ENCODE measurements around the gene RMDN3. TPM values are rescaled to one million over a fixed set of nuclear protein-coding genes. Genes with fewer than 3 reads are reported as not detected.
A peak's percentile ranks its signal among the peaks of the same experiment; 100 is the strongest.

Gene RMDN3
- total and polyA plus RNA-seq, 9 of the 15 experiments (the other 6 are each of a cell fraction or from before 2014, with no cell fraction given) = 8.1 to 38.2 (median 25.9) TPM

GRCh38 chr15:40787991-40788390 lies 32.9 kb upstream of the RMDN3 start:
- in situ Hi-C loops (cut with MboI) (no loop called here), intact Hi-C loops (cut with micrococcal nuclease) (loop anchor here (5.0 to 10.0 kb wide), 2 partner anchors 69 to 273 kb away; no protein-coding TSS in a partner anchor)
- no TSS peak for BruUV-seq (replicated peaks)
- no peak overlapping the region for H3K4me3 ChIP-seq
- ChIA-PET CTCF (ENCODE audit: low intra/inter-chr PET ratio) (interaction anchor here (5.1 kb wide), 1 partner anchor 106 kb away, joined by 66 read pairs; the partner anchor contains the start of gene VPS18), POLR2A (interaction anchor here (0.6 to 2.4 kb wide), 6 partner anchors 9 to 106 kb away, joined by 3 to 11 read pairs (median 4); partner anchors contain the start of genes C15orf62, DNAJC17, VPS18 and ZFYVE19)
- no peak overlapping the region for H2AFZ ChIP-seq (ENCODE audit: low read depth, low read length)
- DNase-seq (ENCODE audit: extremely low read depth in 1 of 4, low spot score in 3 of 4) (no peak), FAIRE-seq (no peak), ATAC-seq (no peak)
- H4K20me1 ChIP-seq (replicated peaks; ENCODE audit: control insufficient read depth, insufficient read depth, low read length) = no peaks in the 10 kb centered on the region
- H3K9ac ChIP-seq (ENCODE audit: insufficient read depth in 1 of 2, low read depth in 2 of 2, low read length in 2 of 2) = peak overlapping the region in 1 of 2 experiments; percentile 31; a peak in 1 of 4 replicates
- peaks cover 4% of the 10 kb centered on the region; the same call in 1 of the 3 replicates for H3K79me2 ChIP-seq (ENCODE audit: control insufficient read depth, insufficient read depth, low read length)
- H3K4me1 ChIP-seq (replicated peaks in 1 of 2; ENCODE audit: control insufficient read depth in 2 of 2, insufficient read depth in 2 of 2, low read length in 2 of 2) = peaks cover 7 to 8% of the 10 kb centered on the region in 2 experiments; a peak in 4 of 5 replicates
- H3K9me3 ChIP-seq (replicated peaks; ENCODE audit: control insufficient read depth, insufficient read depth, low read depth, low read length) = no peaks in the 10 kb centered on the region
- no peak for TF ChIP-seq IFI16 (CRISPR knock-in tag; IDR thresholded peaks at IDR 0.05)
- TF ChIP-seq LARP7 (IDR thresholded peaks at IDR 0.05) = no peak
- no peak for TF ChIP-seq SAFB (IDR thresholded peaks at IDR 0.05; ENCODE audit: borderline replicate concordance, low read depth, low read length)
- no peak for TF ChIP-seq TARDBP (IDR thresholded peaks at IDR 0.05)
- no peak for TF ChIP-seq CBX5 (IDR thresholded peaks at IDR 0.05; ENCODE audit: borderline replicate concordance, low read depth)
- TF ChIP-seq ARID3A (IDR thresholded peaks at IDR 0.05; ENCODE audit: borderline replicate concordance, low read depth, low read length) = no peak
- H3K27me3 ChIP-seq (ENCODE audit: control insufficient read depth in 2 of 2, insufficient read depth in 2 of 2, low read length in 2 of 2) = no peaks in the 10 kb centered on the region
- peaks cover 10% of the 10 kb centered on the region; the same call in 1 of the 3 replicates for H3K36me3 ChIP-seq (ENCODE audit: control insufficient read depth, insufficient read depth, low read length)
- no peak overlapping the region for H3K4me2 ChIP-seq (ENCODE audit: insufficient read depth, low read length)
- WGBS (ENCODE audit: insufficient coverage, low coverage, missing lambda C conversion rate) = 66% methylated on average over 5 of the region's 6 CpGs
- no peak overlapping the region for H3K27ac ChIP-seq (ENCODE audit: extremely low read depth, low read depth, low read length)
- H3K9me1 ChIP-seq (ENCODE audit: control insufficient read depth, insufficient read depth, low read length) = no peaks in the 10 kb centered on the region

Measured in K562 (cell line).